GM12891 (cell line): ENCODE data around the gene ABRACL.

Experiments used
- DNase-seq: peaks from one replicate; pipeline ENCODE4 v3.0.0; 2011; ENCODE audit warnings: low spot score; ENCODE audit not compliant: insufficient read length
- FAIRE-seq: peaks from 2 replicates; lab custom pipeline; 2011; peaks lifted over from hg19 to GRCh38; lab: Jason Lieb, UNC
- PAX5 ChIP-seq: IDR thresholded peaks from 2 replicates; pipeline ENCODE4 v1.6.1; 2011; ENCODE audit warnings: low read length, moderate library complexity, mild to moderate bottlenecking; ENCODE audit not compliant: insufficient read depth, severe bottlenecking
- POLR2A ChIP-seq: IDR thresholded peaks from 2 replicates; pipeline ENCODE4 v1.6.1; 2011; ENCODE audit warnings: low read depth, low read length, control low read depth
- POLR2AphosphoS5 ChIP-seq: IDR thresholded peaks from 2 replicates; pipeline ENCODE4 v1.6.1; 2011; ENCODE audit warnings: low read depth, low read length, control low read depth
- POU2F2 ChIP-seq: IDR thresholded peaks from 2 replicates; pipeline ENCODE4 v1.6.1; 2011; ENCODE audit warnings: low read depth, mild to moderate bottlenecking, control low read depth, low read length, moderate library complexity
- SPI1 ChIP-seq: IDR thresholded peaks from 2 replicates; pipeline ENCODE4 v1.6.1; 2011; ENCODE audit warnings: low read depth, low read length, control low read depth
- TAF1 ChIP-seq: IDR thresholded peaks from 2 replicates; pipeline ENCODE4 v1.6.1; 2011; ENCODE audit warnings: low read depth, low read length, control low read depth

ABRACL gene

GRCh38 chr6:139051396-139052060 lies 23.0 kb downstream of the ABRACL start:
- TF ChIP-seq SPI1 (no peak), POLR2AphosphoS5 (no peak), POLR2A (no peak), POU2F2 (no peak), TAF1 (no peak), PAX5 (no peak)
- FAIRE-seq: no peak
- DNase-seq: no peak

GRCh38 chr6:139053382-139053781 lies 24.8 kb downstream of the ABRACL start:
- TF ChIP-seq POLR2AphosphoS5 (no peak), SPI1 (no peak), TAF1 (no peak), PAX5 (no peak), POLR2A (no peak), POU2F2 (no peak)
- FAIRE-seq: no peak
- DNase-seq: no peak

GRCh38 chr6:139054001-139054400 lies 25.5 kb downstream of the ABRACL start:
- FAIRE-seq (no peak), DNase-seq (no peak)

GRCh38 chr6:139055709-139056108 lies 27.2 kb downstream of the ABRACL start:
- FAIRE-seq: no peak
- DNase-seq: no peak
- TF ChIP-seq TAF1 (no peak), POLR2AphosphoS5 (no peak), POU2F2 (no peak), SPI1 (no peak), PAX5 (no peak), POLR2A (no peak)

More at GRCh38 chr6:139054001-139054400, 25.5 kb downstream of the ABRACL start:
- TF ChIP-seq PAX5 (no peak), SPI1 (no peak), POU2F2 (no peak), POLR2AphosphoS5 (no peak), POLR2A (no peak), TAF1 (no peak)

GRCh38 chr6:139058029-139058428 lies 29.5 kb downstream of the ABRACL start:
- FAIRE-seq: no peak
- TF ChIP-seq POU2F2 (no peak), SPI1 (no peak), POLR2AphosphoS5 (no peak), TAF1 (no peak), POLR2A (no peak), PAX5 (no peak)
- no peak for DNase-seq

GRCh38 chr6:139060332-139060731 lies 31.8 kb downstream of the ABRACL start:
- no peak for TF ChIP-seq POLR2A
- no peak for TF ChIP-seq POLR2AphosphoS5
- TF ChIP-seq POU2F2: no peak
- no peak for TF ChIP-seq PAX5
- no peak for TF ChIP-seq SPI1
- TF ChIP-seq TAF1: no peak
- FAIRE-seq (no peak), DNase-seq (no peak)

- no peak for FAIRE-seq
- TF ChIP-seq SPI1 (no peak), TAF1 (no peak), PAX5 (no peak)
These were observed 34.5 kb downstream of the ABRACL start for GRCh38 chr6:139062932-139063646.

GRCh38 chr6:139064981-139065665 lies 36.6 kb downstream of the ABRACL start:
- FAIRE-seq: no peak
- TF ChIP-seq POLR2A (no peak), SPI1 (no peak), POLR2AphosphoS5 (no peak), PAX5 (no peak), TAF1 (no peak), POU2F2 (no peak)
- DNase-seq: no peak

More at GRCh38 chr6:139062932-139063646, 34.5 kb downstream of the ABRACL start:
- DNase-seq: no peak

- no peak for FAIRE-seq
- no peak for TF ChIP-seq POU2F2
- no peak for TF ChIP-seq TAF1
- TF ChIP-seq POLR2A: no peak
- no peak for TF ChIP-seq SPI1
- TF ChIP-seq POLR2AphosphoS5: no peak
- TF ChIP-seq PAX5: no peak
- DNase-seq: no peak
These were observed 37.5 kb downstream of the ABRACL start for GRCh38 chr6:139066080-139066479.

GRCh38 chr6:139068846-139069245 lies 40.3 kb downstream of the ABRACL start:
- FAIRE-seq (no peak), DNase-seq (no peak)
- TF ChIP-seq POLR2AphosphoS5 (no peak), PAX5 (no peak), POLR2A (no peak), SPI1 (no peak), POU2F2 (no peak), TAF1 (no peak)
